ENCODE data around the gene ZNF787. TPM values are rescaled to one million over a fixed set of nuclear protein-coding genes. Genes with fewer than 3 reads are reported as not detected.

The ZNF787 gene
- total and polyA plus RNA-seq, 2 of the 13 experiments (the other 11 are each of a cell fraction or from before 2014, with no cell fraction given) = 15.1 to 42.8 TPM

- no peak overlapping the region for H2AFZ ChIP-seq (ENCODE audit: low read length)
- WGBS (ENCODE audit: low lambda C conversion rate) = 87% methylated on average over 5 of the region's 9 CpGs
- in situ Hi-C loops (cut with HindIII; ENCODE audit: extremely low pct_ligation_motif_present, low pct_unique_long_range_greater_than_20kb) = no loop called here
- peaks cover 69% of the 10 kb centered on the region for H3K4me1 ChIP-seq (ENCODE audit: insufficient read depth, low read length)
- no peak overlapping the region; a peak in 1 of 6 replicates for H3K4me3 ChIP-seq (replicated peaks in 1 of 3; ENCODE audit: insufficient read depth in 1 of 3, low read depth in 2 of 3, low read length in 3 of 3)
- no peaks in the 10 kb centered on the region; a peak in 1 of 5 replicates for H3K27me3 ChIP-seq (ENCODE audit: control insufficient read depth in 1 of 2, insufficient read depth in 2 of 2, low read length in 2 of 2)
- no peak for FAIRE-seq
- BruUV-seq (replicated peaks) = no TSS peak
- intact Hi-C loops (cut with micrococcal nuclease; ENCODE audit: unreplicated experiment) = loop anchor here (1.0 kb wide), 1 partner anchor 18 kb away; no protein-coding TSS in a partner anchor
- peak; percentile 55 for TF ChIP-seq AGO2 (optimal IDR thresholded peaks at IDR 0.05; ENCODE audit: low read depth, low read length)
- no peak for TF ChIP-seq ZNF275 (CRISPR knock-in tag; IDR thresholded peaks at IDR 0.05; ENCODE audit: borderline replicate concordance)
- H3K27ac ChIP-seq (ENCODE audit: extremely low read length, insufficient read depth, low read length) = peak overlapping the region; percentile 15
- no peak for ATAC-seq
- peaks cover 67% of the 10 kb centered on the region for H4K20me1 ChIP-seq (ENCODE audit: insufficient read depth, low read length)
- ChIA-PET CTCF (ENCODE audit: low intra/inter-chr PET ratio, low total read pairs) (no interaction called here), POLR2A (interaction anchor here (1.6 kb wide), 1 partner anchor 25 kb away, joined by 5 read pairs; no protein-coding TSS in a partner anchor)
- no peaks in the 10 kb centered on the region for H3K9me3 ChIP-seq (ENCODE audit: low read length)
- H3K79me2 ChIP-seq (ENCODE audit: insufficient read depth, low read length) = peaks cover 67% of the 10 kb centered on the region
- H3K9ac ChIP-seq (ENCODE audit: insufficient read depth, low read depth, low read length) = no peak overlapping the region
- H3K36me3 ChIP-seq (replicated peaks in 1 of 2; ENCODE audit: control insufficient read depth in 1 of 2, insufficient read depth in 2 of 2, low read length in 2 of 2) = peaks cover 8 to 16% of the 10 kb centered on the region in 2 experiments
- 0 out of 2 replicates have a peak overlapping the region, but pooled peaks have one; percentile 95 for H3K4me2 ChIP-seq (ENCODE audit: low read depth, low read length)
- DNase-seq (ENCODE audit: low spot score) = no peak
Observed at GRCh38 chr19:56117889-56118288, 3.2 kb downstream of the ZNF787 start.

DNA sequence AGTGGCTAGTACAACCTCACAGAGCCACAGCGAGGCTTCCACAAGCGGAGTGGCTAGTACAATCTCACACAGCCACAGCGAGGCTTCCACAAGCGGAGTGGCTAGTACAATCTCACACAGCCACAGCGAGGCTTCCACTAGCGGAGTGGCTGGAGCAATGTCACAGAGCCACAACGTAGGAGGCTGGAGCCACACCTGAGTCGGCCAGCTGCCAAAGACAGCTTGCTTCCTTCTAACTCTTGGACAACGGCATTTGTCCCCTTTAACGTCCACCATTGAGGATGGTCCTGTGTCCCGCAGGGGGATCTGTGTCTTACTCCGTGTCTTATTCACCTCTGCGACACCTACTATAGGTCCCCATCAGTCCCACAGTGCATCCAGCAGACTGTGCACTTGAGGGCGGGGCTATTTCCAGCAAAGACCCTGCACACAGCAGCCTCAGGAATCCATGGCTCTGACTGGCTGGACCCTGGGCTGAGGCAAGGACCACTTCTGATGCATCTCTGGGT is 3.7 kb downstream of the ZNF787 start:
- intact Hi-C loops (cut with micrococcal nuclease; ENCODE audit: unreplicated experiment) (no loop called here), in situ Hi-C loops (cut with HindIII; ENCODE audit: extremely low pct_ligation_motif_present, low pct_unique_long_range_greater_than_20kb) (no loop called here)
- Histone ChIP-seq H3K27ac (ENCODE audit: extremely low read length, insufficient read depth, low read length) (peak overlapping the region; percentile 15), H3K27me3 (ENCODE audit: control insufficient read depth in 1 of 2, insufficient read depth in 2 of 2, low read length in 2 of 2) (no peaks in the 10 kb centered on the region; a peak in 1 of 5 replicates), H3K4me3 (replicated peaks in 1 of 3; ENCODE audit: insufficient read depth in 1 of 3, low read depth in 2 of 3, low read length in 3 of 3) (no peak overlapping the region; a peak in 1 of 6 replicates), H3K4me1 (ENCODE audit: insufficient read depth, low read length) (peaks cover 74% of the 10 kb centered on the region), H3K36me3 (replicated peaks in 1 of 2; ENCODE audit: control insufficient read depth in 1 of 2, insufficient read depth in 2 of 2, low read length in 2 of 2) (peaks cover 8 to 16% of the 10 kb centered on the region in 2 experiments), H3K9ac (ENCODE audit: insufficient read depth, low read depth, low read length) (no peak overlapping the region), H3K9me3 (ENCODE audit: low read length) (no peaks in the 10 kb centered on the region), H2AFZ (ENCODE audit: low read length) (no peak overlapping the region), H4K20me1 (ENCODE audit: insufficient read depth, low read length) (peaks cover 69% of the 10 kb centered on the region), H3K4me2 (ENCODE audit: low read depth, low read length) (no peak overlapping the region; the same call in 1 of the 2 replicates), H3K79me2 (ENCODE audit: insufficient read depth, low read length) (peaks cover 70% of the 10 kb centered on the region)
- ATAC-seq (no peak), DNase-seq (ENCODE audit: low spot score) (no peak), FAIRE-seq (no peak)
- ChIA-PET CTCF (ENCODE audit: low intra/inter-chr PET ratio, low total read pairs) (no interaction called here), POLR2A (interaction anchor here (1.6 kb wide), 1 partner anchor 26 kb away, joined by 5 read pairs; no protein-coding TSS in a partner anchor)
- WGBS (ENCODE audit: low lambda C conversion rate) = 94% methylated on average over 9 of the region's 14 CpGs
- BruUV-seq (replicated peaks) = no TSS peak
- TF ChIP-seq KLF13 (CRISPR knock-in tag; IDR thresholded peaks at IDR 0.05) (0 out of 2 replicates have a peak, but pooled peaks have one; percentile 53), ZC3H4 (CRISPR knock-in tag; IDR thresholded peaks at IDR 0.05; ENCODE audit: borderline replicate concordance) (no peak), IKZF4 (CRISPR knock-in tag; IDR thresholded peaks at IDR 0.05; ENCODE audit: borderline replicate concordance, low read depth, not compliant biosample characterization) (no peak)

Data from HepG2 (cell line).